ENCODE data around the gene MMP13. TPM values are rescaled to one million over a fixed set of nuclear protein-coding genes. Genes with fewer than 3 reads are reported as not detected.
"Not testable (repeated sequence)": the region's sequence is repeated elsewhere in the genome, so short reads cannot be mapped to it uniquely, and the experiment has no call there.

Gene MMP13
- under 1 TPM in 3 of 10 donors, not detected in 7; 0.08 to 0.11 (median 0.10) TPM for polyA plus RNA-seq (ENCODE audit: insufficient read length in 10 of 10)
- long read RNA-seq, donor 1: 0 reads
- long read RNA-seq, donor 2: 0 reads
- long read RNA-seq, donor 3: 0 reads
- long read RNA-seq, donor 4: 0 reads
- long read RNA-seq, donor 5: 0 reads
- long read RNA-seq, donor 6: 0 reads
- long read RNA-seq, donor 7: 0 reads
- long read RNA-seq, donor 8: 0 reads
- long read RNA-seq, donor 9: 0 reads

DNA sequence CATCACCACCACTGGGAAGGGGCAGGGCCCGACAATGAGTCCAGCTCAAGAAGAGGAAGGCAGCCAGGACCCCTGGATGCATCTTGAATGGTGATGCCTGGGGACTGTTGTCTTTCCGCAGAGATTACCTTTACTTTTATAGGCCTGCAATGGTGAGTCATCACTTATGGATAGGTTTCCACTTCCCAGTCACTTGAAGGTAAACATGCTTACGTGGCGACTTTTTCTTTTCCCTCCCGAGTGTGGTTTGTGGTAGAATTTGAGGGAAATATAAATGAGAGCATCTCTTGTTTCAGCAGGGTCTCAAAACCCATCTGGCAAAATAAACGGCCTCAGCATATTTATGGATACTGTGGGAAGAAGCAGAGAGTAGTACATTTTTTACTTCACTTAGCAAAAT, at the start of gene MMP13:
MMP13 (minus strand) TSS at position 109 of the 400 bp plus-strand sequence; CDS start at position 82, 27 bp downstream.
- no peak for DNase-seq

- DNase-seq: not testable (repeated sequence)
Measured at GRCh38 chr11:103004234-103004633, 48.7 kb upstream of the MMP13 start.

DNA sequence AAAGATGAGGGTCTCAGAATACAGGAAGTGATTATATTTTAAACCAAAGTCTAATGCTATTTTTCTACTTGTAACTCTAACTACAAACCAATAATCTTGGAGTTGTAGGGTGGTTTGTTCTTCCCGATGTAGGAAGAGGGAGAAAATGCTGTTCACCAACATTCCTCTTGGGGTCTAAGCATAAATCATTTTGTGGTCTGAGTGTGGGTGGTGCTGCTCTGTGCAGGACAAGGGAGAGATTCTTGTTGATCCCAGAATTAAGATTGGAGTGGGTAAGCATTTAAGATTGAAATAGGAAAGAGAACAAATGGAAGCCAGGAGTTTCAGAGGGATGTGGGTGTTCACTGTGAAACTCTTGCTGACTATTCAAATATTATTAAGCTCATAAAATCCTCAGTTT, 38.6 kb upstream of the MMP13 start:
- DNase-seq: peak in 1 of 3 donors; percentile 18

DNA sequence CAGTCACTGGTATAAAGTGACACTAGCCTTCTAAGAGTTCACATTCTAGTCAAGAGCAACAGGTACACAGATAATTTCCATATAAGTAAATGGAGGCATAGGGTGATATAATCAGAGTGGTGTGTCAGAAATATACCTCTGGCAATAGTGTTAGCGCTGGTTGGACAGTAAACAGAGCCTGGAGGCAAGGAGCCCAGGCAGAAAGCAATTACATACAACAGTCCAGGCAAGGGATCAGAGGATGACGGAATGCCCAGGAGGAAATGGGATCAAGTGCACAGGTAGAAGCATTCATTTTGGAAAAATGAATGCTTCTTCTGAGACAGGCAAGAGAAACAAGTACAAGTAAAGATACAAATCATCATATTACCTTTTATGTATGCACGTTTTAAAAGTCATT, 36.2 kb upstream of the MMP13 start:
- DNase-seq: no peak

DNA sequence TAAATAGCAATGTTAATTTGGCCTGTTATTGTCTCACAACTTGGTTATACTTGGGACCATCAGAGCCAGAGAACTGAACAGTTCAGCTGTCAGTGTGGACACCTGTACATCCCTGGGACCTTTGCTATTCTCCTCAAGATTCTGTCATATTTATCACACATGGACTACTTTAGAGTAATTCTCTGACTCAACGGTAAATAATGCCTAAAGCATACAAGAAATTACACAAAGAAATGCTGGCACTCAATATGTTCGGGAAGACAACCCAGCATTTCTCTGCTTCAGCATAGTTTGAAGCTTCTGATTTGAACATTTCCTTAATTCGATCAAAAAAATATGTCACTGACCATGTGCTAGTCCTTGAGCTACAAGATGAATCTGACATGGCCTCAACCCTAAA, 34.6 kb upstream of the MMP13 start:
- DNase-seq: no peak

DNA sequence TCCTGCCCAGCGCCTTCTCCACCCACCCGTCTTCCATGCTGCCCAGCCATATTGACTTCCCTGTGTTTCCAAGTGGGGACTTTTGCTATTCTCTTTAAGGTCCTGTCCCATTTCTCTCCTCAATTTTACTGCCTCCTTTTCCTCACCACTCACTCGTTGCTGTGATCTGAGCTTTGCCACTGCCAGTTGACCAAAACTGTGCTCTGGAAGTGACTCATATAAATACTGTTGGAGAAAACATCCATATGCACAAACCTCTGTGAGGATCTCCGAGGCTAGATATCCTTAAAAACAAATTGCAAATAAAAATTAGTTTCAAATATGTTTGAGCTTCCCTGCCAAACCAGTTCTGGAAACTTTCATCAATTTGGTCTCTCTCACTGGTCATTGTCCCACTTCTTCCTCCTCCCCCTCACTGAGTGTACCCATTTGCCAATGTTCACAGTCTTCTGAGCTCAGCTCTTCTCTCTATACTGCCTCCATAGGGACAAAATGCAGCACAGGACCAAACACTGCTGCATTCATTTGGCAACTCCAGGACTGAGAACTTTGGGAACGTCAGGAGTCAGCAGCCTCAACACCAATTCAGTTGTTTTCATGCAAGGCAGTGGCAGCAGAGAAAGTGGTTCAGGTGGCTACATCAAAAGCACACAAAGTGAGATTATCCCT, 34.0 kb upstream of the MMP13 start:
- DNase-seq: no peak

- peak in 1 of 3 donors; percentile 33 for DNase-seq
Measured at GRCh38 chr11:102986815-102987214, 31.3 kb upstream of the MMP13 start.

DNA sequence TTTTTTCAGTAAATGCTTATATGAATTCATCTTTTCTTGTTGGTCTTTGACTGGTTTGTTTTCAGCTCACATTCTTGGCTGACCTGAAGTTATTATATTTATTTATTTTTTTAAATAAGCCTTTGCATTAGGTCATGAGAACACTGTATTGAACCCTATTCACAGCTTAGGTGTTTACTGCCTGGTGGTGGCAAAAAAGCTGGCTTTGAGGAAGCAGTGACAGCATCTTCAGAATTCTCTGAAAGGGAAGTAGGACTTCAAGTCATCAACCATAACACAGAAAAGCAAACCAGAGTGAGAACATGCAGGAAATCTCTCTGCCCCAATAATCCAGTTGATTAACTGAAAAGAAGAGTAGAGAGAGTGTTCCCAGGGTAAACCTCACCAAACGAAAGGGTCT, 30.3 kb upstream of the MMP13 start:
- DNase-seq: no peak

- no peak for DNase-seq
Measured at GRCh38 chr11:102983486-102983885, 28.0 kb upstream of the MMP13 start.

GRCh38 chr11:102981324-102981910, 25.9 kb upstream of the MMP13 start:
- no peak for DNase-seq

DNA sequence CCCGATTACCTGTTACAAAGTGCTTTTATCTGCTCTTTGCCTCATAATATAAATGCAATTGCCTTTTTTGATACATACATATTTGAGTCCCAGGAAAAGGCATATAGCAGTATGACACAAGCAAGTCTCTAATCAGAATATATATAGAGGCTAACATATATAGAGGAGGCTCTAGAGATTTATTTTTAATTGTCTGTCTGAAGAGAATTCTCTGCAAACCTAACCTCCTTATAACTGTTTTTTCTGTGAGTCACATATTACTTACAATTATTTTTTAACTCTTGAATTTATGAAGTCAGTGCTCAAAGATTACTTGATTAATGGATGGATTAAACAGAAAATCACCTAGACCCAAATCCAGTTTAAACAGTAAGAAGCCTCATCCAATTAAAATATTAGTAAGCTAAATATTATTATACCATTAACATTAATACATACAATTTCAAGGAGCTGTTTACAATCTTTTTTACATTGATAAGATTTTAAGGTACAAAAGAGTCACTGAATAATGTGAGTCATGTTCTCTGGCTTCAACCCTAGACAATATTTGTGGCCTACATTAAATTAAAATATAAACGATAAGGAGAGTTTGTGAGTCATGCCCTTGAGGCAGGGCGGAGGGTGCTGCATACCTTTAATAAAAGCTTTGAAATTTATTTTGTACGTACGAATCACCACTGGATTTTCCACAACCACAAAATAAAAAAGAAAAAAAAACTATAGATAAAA, 19.2 kb upstream of the MMP13 start:
- peak in 1 of 3 donors; percentile 45 for DNase-seq

- not testable (repeated sequence) for DNase-seq
Measured at GRCh38 chr11:102973698-102974097, 18.2 kb upstream of the MMP13 start.

DNA sequence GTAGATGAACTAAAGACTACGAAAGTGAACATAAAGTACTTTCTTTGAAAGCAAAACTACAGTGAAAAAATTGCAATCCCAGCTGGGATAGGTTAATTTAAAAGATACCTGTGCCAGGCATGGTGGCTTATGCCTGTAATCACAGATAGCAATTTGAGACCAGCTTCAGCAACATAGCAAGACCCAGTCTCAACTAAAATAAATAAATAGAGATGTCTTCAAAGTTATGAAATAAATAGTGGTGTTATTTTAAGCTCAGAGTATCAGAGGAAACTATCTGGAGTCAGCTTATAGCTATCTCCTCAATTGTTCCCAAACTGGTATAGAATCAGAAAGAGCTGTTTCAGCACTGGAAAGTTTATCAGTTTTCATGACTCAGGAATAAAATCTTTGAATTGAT, 17.3 kb upstream of the MMP13 start:
- no peak for DNase-seq

GRCh38 chr11:102971766-102972165, 16.2 kb upstream of the MMP13 start:
- peak in 1 of 3 donors; percentile 75 for DNase-seq

DNA sequence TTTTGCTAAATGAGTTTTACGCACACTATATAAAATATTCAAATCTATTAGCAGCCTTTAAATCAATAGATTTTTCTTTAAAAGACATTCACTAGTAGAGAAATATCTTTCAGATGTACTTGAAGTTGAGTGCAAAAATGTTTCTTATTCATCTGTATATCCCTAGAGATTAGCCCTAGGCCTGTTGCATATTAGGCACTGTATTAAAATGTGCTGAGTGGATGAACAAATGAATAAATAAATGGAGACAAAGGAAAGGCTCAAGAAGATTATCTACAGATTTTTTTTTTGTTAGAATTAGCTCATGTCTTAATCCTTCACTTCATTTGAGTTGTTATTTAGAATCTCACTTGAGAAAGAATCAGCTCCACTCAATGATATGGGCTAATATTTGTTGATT, 12.0 kb upstream of the MMP13 start:
- no peak for DNase-seq

- no peak for DNase-seq
Measured at GRCh38 chr11:102966011-102966410, 10.5 kb upstream of the MMP13 start.

- no peak for DNase-seq
Measured at GRCh38 chr11:102964867-102965266, 9.3 kb upstream of the MMP13 start.

DNA sequence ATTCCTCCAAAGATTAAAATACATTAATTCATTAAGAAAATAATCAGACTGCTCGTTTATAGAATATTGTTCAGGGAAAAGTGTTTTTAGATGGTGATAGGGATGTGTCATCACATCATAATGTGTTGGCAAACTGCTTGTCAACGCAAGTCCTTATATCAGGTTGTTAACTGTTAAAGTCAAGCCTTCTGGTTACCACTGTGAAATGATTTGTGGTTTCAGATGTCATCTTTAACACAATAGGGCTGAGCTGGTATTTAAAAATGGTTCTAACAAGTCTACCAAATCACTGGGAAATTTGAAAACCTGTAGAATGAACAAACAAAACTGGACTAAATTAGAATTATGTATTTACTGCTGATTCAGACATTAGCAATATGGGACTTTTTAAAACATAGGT, 2.4 kb upstream of the MMP13 start:
- DNase-seq: no peak

GRCh38 chr11:102950622-102951081, 4.9 kb downstream of the MMP13 start:
- peak in 1 of 3 donors; percentile 24 for DNase-seq

DNA sequence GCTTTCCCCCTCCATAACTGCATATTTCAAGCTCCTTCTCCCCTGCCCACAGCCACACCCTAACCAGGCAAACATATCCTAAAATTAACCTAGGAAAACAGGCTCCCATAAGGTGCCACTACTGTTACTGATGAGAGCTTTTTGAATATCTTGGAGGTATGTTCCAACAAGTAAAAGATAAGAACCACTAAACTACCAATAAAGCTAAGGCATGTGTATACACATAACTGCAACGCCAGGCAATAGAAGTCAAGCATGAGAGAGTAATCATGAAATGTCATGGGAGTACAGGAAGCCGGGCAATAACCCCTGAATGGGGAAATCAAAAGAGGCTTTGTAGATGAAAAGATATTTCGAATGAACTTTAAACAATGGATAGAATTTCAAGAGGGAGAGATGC, 9.3 kb downstream of the MMP13 start:
- no peak for DNase-seq

- DNase-seq: peak; percentile 49 to 68 (median 66)
Measured at GRCh38 chr11:102940714-102941588, 14.6 kb downstream of the MMP13 start.
